ENCODE measurements around the gene DDIT3. TPM values are rescaled to one million over a fixed set of nuclear protein-coding genes. Genes with fewer than 3 reads are reported as not detected.
A peak's percentile ranks its signal among the peaks of the same experiment; 100 is the strongest.

DDIT3 gene
- total RNA-seq, 1 donor from 2014 or later, result 23.8 TPM

GRCh38 chr12:57547288-57548012 is 27.1 kb upstream of the DDIT3 start:
- DNase-seq, result no peak

GRCh38 chr12:57546438-57547287 is 26.3 kb upstream of the DDIT3 start, which contains the start of gene DCTN2:
DCTN2 (minus strand) TSS chr12:57547192; CDS start chr12:57547063, 129 bp downstream.
- DNase-seq, result peak; percentile 99

GRCh38 chr12:57545809-57546437 is 25.6 kb upstream of the DDIT3 start:
- DNase-seq, result no peak

- DNase-seq, result no peak
These were observed 23.3 kb upstream of the DDIT3 start for GRCh38 chr12:57543581-57543980.

GRCh38 chr12:57541717-57542116 is 21.4 kb upstream of the DDIT3 start:
- DNase-seq, result no peak

- no peak for DNase-seq
These were observed 20.7 kb upstream of the DDIT3 start for GRCh38 chr12:57541001-57541400.

GRCh38 chr12:57539134-57539768 is 18.9 kb upstream of the DDIT3 start:
- no peak for DNase-seq

- DNase-seq, result no peak
These were observed 16.3 kb upstream of the DDIT3 start for GRCh38 chr12:57536597-57536942.

- DNase-seq, result no peak
These were observed 15.7 kb upstream of the DDIT3 start for GRCh38 chr12:57535764-57536596.

GRCh38 chr12:57534991-57535543 is 14.8 kb upstream of the DDIT3 start:
- no peak for DNase-seq

GRCh38 chr12:57534250-57534649 is 13.9 kb upstream of the DDIT3 start:
- no peak for DNase-seq

GRCh38 chr12:57533108-57533507 is 12.8 kb upstream of the DDIT3 start:
- DNase-seq, result no peak

- no peak for DNase-seq
These were observed 11.5 kb upstream of the DDIT3 start for GRCh38 chr12:57531836-57532235.

GRCh38 chr12:57530396-57531142 is 10.3 kb upstream of the DDIT3 start:
- DNase-seq, result no peak

GRCh38 chr12:57529831-57530230 is 9.5 kb upstream of the DDIT3 start:
- DNase-seq, result no peak

GRCh38 chr12:57528831-57529555 is 8.7 kb upstream of the DDIT3 start:
- DNase-seq, result no peak

GRCh38 chr12:57528176-57528575 is 7.9 kb upstream of the DDIT3 start:
- no peak for DNase-seq

- no peak for DNase-seq
These were observed 6.9 kb upstream of the DDIT3 start for GRCh38 chr12:57527184-57527583.

- DNase-seq, result no peak
These were observed 6.3 kb upstream of the DDIT3 start for GRCh38 chr12:57526477-57527126.
